Mesothelial cell of epicardium (in vitro differentiated cells): ENCODE data around the gene PTPRT. TPM values are rescaled to one million over a fixed set of nuclear protein-coding genes. Genes with fewer than 3 reads are reported as not detected.

Experiments used
- DNase-seq, 2 experiments: peaks; one replicate each; pipeline ENCODE4 v3.0.0; 2021; ENCODE audit warnings: low spot score in 2 of 2; ENCODE audit not compliant: unreplicated experiment in 2 of 2
- H3K27ac Mint-ChIP-seq: 2 replicates; pipeline ENCODE4 v1.8.0; 2021; ENCODE audit warnings: mixed read lengths
- H3K27me3 Mint-ChIP-seq: 2 replicates; pipeline ENCODE4 v1.8.0; 2021; ENCODE audit warnings: low read depth, mixed read lengths
- H3K36me3 Mint-ChIP-seq: 2 replicates; pipeline ENCODE4 v1.8.0; 2021; ENCODE audit warnings: mixed read lengths
- H3K4me1 Mint-ChIP-seq: 2 replicates; pipeline ENCODE4 v1.8.0; 2021; ENCODE audit warnings: mixed read lengths
- H3K4me3 Mint-ChIP-seq: 2 replicates; pipeline ENCODE4 v1.8.0; 2021; ENCODE audit warnings: mild to moderate bottlenecking, moderate library complexity, mixed read lengths
- H3K9me3 Mint-ChIP-seq: 2 replicates; pipeline ENCODE4 v1.8.0; 2021; ENCODE audit warnings: mixed read lengths
- total RNA-seq: library from RNA; stranded (reverse); gene quantifications from 3 replicates; pipeline ENCODE4 v1.2.1, GENCODE V29; 2021
- TF ChIP-seq, protein P1 (sequence below): fragments of 200-600 bp; sonication (generic); IDR thresholded peaks from one replicate; pipeline ENCODE4 v1.5.0; 2021; ENCODE audit warnings: antibody characterized with exemption; ENCODE audit not compliant: unreplicated experiment

Gene PTPRT
- total RNA-seq, 1 donor from 2014 or later: 0.80 TPM

DNA sequence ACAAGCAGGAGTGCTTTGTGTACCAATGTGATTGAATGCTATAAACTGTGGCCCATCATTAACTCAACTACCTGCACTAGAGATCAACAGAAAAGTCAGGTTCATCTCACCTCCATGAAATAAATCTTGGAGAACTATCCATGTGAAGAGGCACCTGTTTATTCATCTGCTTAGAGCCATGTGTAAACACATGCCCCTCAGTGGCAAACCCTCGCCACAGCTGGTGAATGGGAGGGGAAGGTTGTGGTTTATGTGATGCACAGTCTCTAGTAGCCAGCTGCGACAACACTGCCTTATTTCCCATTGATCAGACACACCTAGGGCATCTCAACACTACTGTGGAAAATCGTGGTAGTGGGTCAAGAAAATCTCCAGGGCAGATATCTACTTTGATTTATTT lies 640.2 kb downstream of the PTPRT start:
- no peaks in the 10 kb centered on the region for H3K4me1 Mint-ChIP-seq
- no peaks in the 10 kb centered on the region for H3K36me3 Mint-ChIP-seq
- H3K4me3 Mint-ChIP-seq: no peak overlapping the region
- no peak overlapping the region for H3K27ac Mint-ChIP-seq
- peaks cover 18% of the 10 kb centered on the region for H3K27me3 Mint-ChIP-seq
- TF ChIP-seq, protein P1, sequence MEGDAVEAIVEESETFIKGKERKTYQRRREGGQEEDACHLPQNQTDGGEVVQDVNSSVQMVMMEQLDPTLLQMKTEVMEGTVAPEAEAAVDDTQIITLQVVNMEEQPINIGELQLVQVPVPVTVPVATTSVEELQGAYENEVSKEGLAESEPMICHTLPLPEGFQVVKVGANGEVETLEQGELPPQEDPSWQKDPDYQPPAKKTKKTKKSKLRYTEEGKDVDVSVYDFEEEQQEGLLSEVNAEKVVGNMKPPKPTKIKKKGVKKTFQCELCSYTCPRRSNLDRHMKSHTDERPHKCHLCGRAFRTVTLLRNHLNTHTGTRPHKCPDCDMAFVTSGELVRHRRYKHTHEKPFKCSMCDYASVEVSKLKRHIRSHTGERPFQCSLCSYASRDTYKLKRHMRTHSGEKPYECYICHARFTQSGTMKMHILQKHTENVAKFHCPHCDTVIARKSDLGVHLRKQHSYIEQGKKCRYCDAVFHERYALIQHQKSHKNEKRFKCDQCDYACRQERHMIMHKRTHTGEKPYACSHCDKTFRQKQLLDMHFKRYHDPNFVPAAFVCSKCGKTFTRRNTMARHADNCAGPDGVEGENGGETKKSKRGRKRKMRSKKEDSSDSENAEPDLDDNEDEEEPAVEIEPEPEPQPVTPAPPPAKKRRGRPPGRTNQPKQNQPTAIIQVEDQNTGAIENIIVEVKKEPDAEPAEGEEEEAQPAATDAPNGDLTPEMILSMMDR: no peak
- H3K9me3 Mint-ChIP-seq: no peaks in the 10 kb centered on the region
- DNase-seq: no peak

DNA sequence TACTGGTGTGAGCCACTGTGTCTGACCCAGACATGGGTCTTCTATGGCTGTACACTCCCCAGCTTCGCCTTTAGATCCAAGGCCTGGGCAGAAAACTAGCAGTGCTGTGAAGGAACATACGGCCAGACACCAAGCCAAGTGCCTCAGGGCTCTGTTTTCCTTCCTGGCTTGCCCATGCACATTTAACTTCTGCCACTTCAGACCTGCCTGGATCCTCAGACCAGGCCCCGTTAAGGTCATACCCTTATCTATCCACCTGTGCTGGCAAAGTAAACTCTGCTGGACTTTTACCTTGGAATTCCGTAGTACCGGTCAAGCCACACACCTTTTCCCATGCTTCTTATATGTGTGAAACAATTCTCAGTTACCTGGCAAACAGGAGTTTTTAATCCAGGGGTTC lies 644.8 kb downstream of the PTPRT start:
- no peak for DNase-seq

DNA sequence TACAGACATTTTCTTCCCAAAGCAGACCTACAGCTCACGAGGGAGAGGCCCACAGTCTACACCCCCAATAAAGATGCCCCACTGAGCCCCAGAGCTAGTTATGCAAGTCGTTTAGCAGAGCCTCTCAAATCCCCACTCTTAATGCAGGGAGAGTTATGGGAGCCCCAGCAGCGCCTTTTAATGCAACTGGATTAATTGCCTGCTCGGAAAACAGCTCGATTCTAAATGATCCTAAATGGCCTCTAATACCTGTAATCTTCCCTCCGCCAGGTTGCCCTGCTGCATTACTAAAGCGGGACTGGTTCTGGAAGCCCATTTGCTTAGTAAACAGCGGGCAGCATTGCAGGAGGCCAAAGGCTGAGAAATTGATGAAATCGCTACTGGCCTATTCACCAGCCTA lies 656.9 kb downstream of the PTPRT start:
- Mint-ChIP-seq H3K4me1 (no peaks in the 10 kb centered on the region), H3K27ac (no peak overlapping the region), H3K36me3 (no peaks in the 10 kb centered on the region), H3K27me3 (peaks cover 22% of the 10 kb centered on the region), H3K4me3 (no peak overlapping the region), H3K9me3 (no peaks in the 10 kb centered on the region)
- DNase-seq: no peak
- TF ChIP-seq, protein P1: no peak

More for the DNA sequence above, 644.8 kb downstream of the PTPRT start:
- TF ChIP-seq, protein P1: no peak
- Mint-ChIP-seq H3K27ac (no peak overlapping the region), H3K9me3 (no peaks in the 10 kb centered on the region), H3K36me3 (no peaks in the 10 kb centered on the region), H3K27me3 (peaks cover 10% of the 10 kb centered on the region), H3K4me1 (no peaks in the 10 kb centered on the region), H3K4me3 (no peak overlapping the region)

DNA sequence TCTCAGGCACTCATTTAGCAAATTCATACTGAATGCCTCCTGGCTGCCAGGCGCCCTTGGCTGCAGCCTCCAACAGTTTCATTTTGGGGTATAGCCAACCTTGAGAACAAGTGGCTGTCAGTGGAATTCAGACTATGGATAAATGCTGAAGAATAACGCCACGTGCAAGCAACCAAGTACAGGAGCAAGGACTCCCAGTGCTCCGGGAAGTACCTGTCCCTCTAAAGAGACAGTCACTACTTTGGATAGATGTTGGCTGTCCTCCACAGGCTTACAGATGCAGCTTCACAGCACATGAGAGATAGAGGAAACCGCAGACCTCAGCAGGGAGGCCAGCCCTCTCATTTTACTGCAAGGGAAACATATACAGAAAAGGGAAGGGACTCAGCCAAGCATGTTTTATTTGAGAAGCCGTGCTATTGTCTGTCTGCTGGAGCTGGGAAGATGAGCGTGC lies 658.2 kb downstream of the PTPRT start:
- no peaks in the 10 kb centered on the region for H3K36me3 Mint-ChIP-seq
- no peak overlapping the region for H3K4me3 Mint-ChIP-seq
- H3K9me3 Mint-ChIP-seq: no peaks in the 10 kb centered on the region
- TF ChIP-seq, protein P1: no peak
- no peak overlapping the region for H3K27ac Mint-ChIP-seq
- no peaks in the 10 kb centered on the region for H3K4me1 Mint-ChIP-seq
- no peak for DNase-seq
- peaks cover 22% of the 10 kb centered on the region for H3K27me3 Mint-ChIP-seq

DNA sequence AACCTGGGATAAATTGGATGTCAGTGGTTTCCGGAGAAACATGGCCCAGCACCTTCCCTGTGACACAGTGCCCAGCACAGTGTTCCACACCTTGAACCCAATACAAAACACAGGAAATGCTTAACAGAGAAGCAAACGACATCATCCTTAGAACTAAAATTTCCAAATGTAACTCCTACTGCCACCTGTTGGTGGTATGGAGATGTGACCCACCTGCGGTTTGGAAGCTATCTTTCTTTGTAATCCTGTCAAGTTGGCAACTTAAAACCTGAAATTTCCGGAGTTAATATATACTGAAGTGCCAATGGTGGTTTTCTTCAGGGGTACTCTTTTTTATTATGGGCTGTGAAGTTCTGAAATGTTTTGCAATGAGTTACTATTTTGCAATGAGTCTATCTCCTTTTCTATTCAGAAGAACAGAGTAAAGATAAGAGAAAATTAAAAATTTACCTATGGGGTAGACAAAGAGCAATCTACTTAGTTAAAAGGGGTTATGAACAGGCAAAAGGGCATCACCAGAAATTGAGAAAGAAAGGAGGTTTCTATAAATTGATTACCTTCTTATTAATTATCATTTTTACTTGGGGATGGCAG lies 658.8 kb downstream of the PTPRT start:
- Mint-ChIP-seq H3K36me3 (no peaks in the 10 kb centered on the region), H3K27ac (no peak overlapping the region), H3K9me3 (no peaks in the 10 kb centered on the region), H3K4me3 (no peak overlapping the region), H3K4me1 (no peaks in the 10 kb centered on the region), H3K27me3 (peaks cover 17% of the 10 kb centered on the region)
- no peak for DNase-seq
- TF ChIP-seq, protein P1: peak; percentile 68
